ENCODE data around the gene ERCC4.

The ERCC4 gene

GRCh38 chr16:13950821-13951547 lies 31.0 kb downstream of the ERCC4 start:
- DNase-seq, result no peak

- no peak for DNase-seq
These were observed 31.7 kb downstream of the ERCC4 start for GRCh38 chr16:13951611-13952010.

- DNase-seq, result no peak
These were observed 33.5 kb downstream of the ERCC4 start for GRCh38 chr16:13953501-13953900.

GRCh38 chr16:13956635-13957196 lies 36.8 kb downstream of the ERCC4 start:
- no peak for DNase-seq

- peak; percentile 79 for DNase-seq
These were observed 37.5 kb downstream of the ERCC4 start for GRCh38 chr16:13957197-13958078.

- DNase-seq, result no peak
These were observed 38.5 kb downstream of the ERCC4 start for GRCh38 chr16:13958474-13958873.

- DNase-seq, result no peak
These were observed 39.7 kb downstream of the ERCC4 start for GRCh38 chr16:13959626-13960025.

GRCh38 chr16:13961099-13961811 lies 41.3 kb downstream of the ERCC4 start:
- no peak for DNase-seq

GRCh38 chr16:13962232-13962631 lies 42.3 kb downstream of the ERCC4 start:
- no peak for DNase-seq

GRCh38 chr16:13968835-13969234 lies 48.9 kb downstream of the ERCC4 start:
- no peak for DNase-seq

- no peak for DNase-seq
These were observed 49.8 kb downstream of the ERCC4 start for GRCh38 chr16:13969711-13970110.

GRCh38 chr16:13970708-13971422 lies 50.9 kb downstream of the ERCC4 start:
- no peak for DNase-seq

- no peak for DNase-seq
These were observed 53.5 kb downstream of the ERCC4 start for GRCh38 chr16:13973321-13974023.

- DNase-seq, result no peak
These were observed 57.2 kb downstream of the ERCC4 start for GRCh38 chr16:13977177-13977576.

- DNase-seq, result no peak
These were observed 62.5 kb downstream of the ERCC4 start for GRCh38 chr16:13982451-13982850.

- no peak for DNase-seq
These were observed 63.7 kb downstream of the ERCC4 start for GRCh38 chr16:13983625-13984024.

GRCh38 chr16:13984794-13985193 lies 64.8 kb downstream of the ERCC4 start:
- DNase-seq, result no peak

GRCh38 chr16:13988038-13988437 lies 68.1 kb downstream of the ERCC4 start:
- no peak for DNase-seq

- no peak for DNase-seq
These were observed 72.4 kb downstream of the ERCC4 start for GRCh38 chr16:13992322-13992721.

GRCh38 chr16:13992976-13993375 lies 73.0 kb downstream of the ERCC4 start:
- DNase-seq, result no peak

GRCh38 chr16:13994239-13995106 lies 74.5 kb downstream of the ERCC4 start:
- DNase-seq, result no peak

Measured in T1000 (cell line).